ENCODE data around the gene MEAF6.

DNA sequence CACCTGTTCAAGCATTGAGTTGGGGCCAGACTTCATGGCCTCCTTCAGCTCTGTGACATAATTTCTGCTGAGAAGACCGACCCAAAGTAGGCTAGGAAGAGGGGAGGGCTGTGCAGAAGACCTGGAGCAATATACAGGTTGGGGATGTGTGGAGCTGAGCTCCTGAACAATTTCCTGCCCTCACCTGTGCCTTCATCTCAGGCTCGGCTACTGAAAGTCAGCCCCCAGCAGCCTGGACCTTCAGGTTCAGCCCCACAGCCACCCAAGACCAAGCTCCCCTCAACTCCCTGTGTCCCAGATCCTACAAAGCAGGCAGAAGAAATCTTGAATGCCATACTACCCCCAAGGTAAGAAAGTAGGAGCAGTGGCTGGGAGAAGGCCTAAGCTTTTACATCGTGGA is 42.8 kb upstream of the MEAF6 start:
- TF ChIP-seq, protein P1, sequence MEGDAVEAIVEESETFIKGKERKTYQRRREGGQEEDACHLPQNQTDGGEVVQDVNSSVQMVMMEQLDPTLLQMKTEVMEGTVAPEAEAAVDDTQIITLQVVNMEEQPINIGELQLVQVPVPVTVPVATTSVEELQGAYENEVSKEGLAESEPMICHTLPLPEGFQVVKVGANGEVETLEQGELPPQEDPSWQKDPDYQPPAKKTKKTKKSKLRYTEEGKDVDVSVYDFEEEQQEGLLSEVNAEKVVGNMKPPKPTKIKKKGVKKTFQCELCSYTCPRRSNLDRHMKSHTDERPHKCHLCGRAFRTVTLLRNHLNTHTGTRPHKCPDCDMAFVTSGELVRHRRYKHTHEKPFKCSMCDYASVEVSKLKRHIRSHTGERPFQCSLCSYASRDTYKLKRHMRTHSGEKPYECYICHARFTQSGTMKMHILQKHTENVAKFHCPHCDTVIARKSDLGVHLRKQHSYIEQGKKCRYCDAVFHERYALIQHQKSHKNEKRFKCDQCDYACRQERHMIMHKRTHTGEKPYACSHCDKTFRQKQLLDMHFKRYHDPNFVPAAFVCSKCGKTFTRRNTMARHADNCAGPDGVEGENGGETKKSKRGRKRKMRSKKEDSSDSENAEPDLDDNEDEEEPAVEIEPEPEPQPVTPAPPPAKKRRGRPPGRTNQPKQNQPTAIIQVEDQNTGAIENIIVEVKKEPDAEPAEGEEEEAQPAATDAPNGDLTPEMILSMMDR (IDR thresholded peaks at IDR 0.05), result no peak
- TF ChIP-seq TAF1 (IDR thresholded peaks at IDR 0.05; ENCODE audit: borderline replicate concordance, low read depth, low read length), result no peak
- TF ChIP-seq CHD2 (IDR thresholded peaks at IDR 0.05; ENCODE audit: low read length, partially characterized antibody), result no peak

Measured in SK-N-SH (cell line).